Stomach smooth muscle (tissue), 2 donors: Measurements from ENCODE around the gene ZBED4.

Experiments used
- H3K27ac ChIP-seq: one replicate; pipeline ENCODE4 v1.7.0; 2013; ENCODE audit warnings: mild to moderate bottlenecking, low read length, inconsistent platforms
- H3K27me3 ChIP-seq, 2 donors: one replicate each; pipeline ENCODE4 v1.7.0; 2013; ENCODE audit warnings: low read length in 2 of 2; ENCODE audit not compliant: insufficient read depth in 2 of 2, control insufficient read depth in 1 of 2
- H3K36me3 ChIP-seq, 2 donors: one replicate each; pipeline ENCODE4 v1.7.0; 2013; ENCODE audit warnings: low read length in 2 of 2; ENCODE audit not compliant: control insufficient read depth in 2 of 2, insufficient read depth in 2 of 2
- H3K4me1 ChIP-seq: one replicate; pipeline ENCODE4 v1.7.0; 2013; ENCODE audit warnings: low read length; ENCODE audit not compliant: control insufficient read depth, insufficient read depth
- H3K4me3 ChIP-seq, 2 donors: one replicate each; pipeline ENCODE4 v1.7.0; 2013; ENCODE audit warnings: low read length in 2 of 2
- H3K9ac ChIP-seq, 2 donors: one replicate each; pipeline ENCODE4 v1.7.0; 2013; ENCODE audit warnings: low read length in 2 of 2, mild to moderate bottlenecking in 1 of 2
- H3K9me3 ChIP-seq, 2 donors: one replicate each; pipeline ENCODE4 v1.7.0; 2013; ENCODE audit warnings: low read length in 2 of 2; ENCODE audit not compliant: control insufficient read depth in 2 of 2
- donor health status: healthy.
- donor health status: Pancreatic carcinoma.

ZBED4 gene

GRCh38 chr22:49884503-49885260, 31.0 kb downstream of the ZBED4 start:
- Histone ChIP-seq H3K4me3 (no peak overlapping the region), H3K4me1 (no peaks in the 10 kb centered on the region), H3K9me3 (peaks cover 0 to 4% of the 10 kb centered on the region in 2 donors), H3K27me3 (no peaks in the 10 kb centered on the region), H3K36me3 (peaks cover 10 to 21% of the 10 kb centered on the region in 2 donors), H3K9ac (no peak overlapping the region), H3K27ac (no peak overlapping the region)

GRCh38 chr22:49885281-49885680, 31.6 kb downstream of the ZBED4 start:
- H3K9me3 ChIP-seq = peaks cover 0 to 2% of the 10 kb centered on the region in 2 donors
- H3K4me1 ChIP-seq = no peaks in the 10 kb centered on the region
- H3K36me3 ChIP-seq = peaks cover 10 to 21% of the 10 kb centered on the region in 2 donors
- no peak overlapping the region for H3K27ac ChIP-seq
- H3K9ac ChIP-seq = no peak overlapping the region
- H3K4me3 ChIP-seq = no peak overlapping the region
- no peaks in the 10 kb centered on the region for H3K27me3 ChIP-seq

- peaks cover 10 to 21% of the 10 kb centered on the region in 2 donors for H3K36me3 ChIP-seq
- H3K4me3 ChIP-seq = no peak overlapping the region
- H3K9me3 ChIP-seq = no peaks in the 10 kb centered on the region
- no peaks in the 10 kb centered on the region for H3K27me3 ChIP-seq
- H3K4me1 ChIP-seq = no peaks in the 10 kb centered on the region
- no peak overlapping the region for H3K27ac ChIP-seq
- H3K9ac ChIP-seq = no peak overlapping the region
Measured at GRCh38 chr22:49885881-49886280, 32.2 kb downstream of the ZBED4 start.

GRCh38 chr22:49886346-49887063, 32.9 kb downstream of the ZBED4 start:
- Histone ChIP-seq H3K27ac (no peak overlapping the region), H3K27me3 (no peaks in the 10 kb centered on the region), H3K9ac (no peak overlapping the region), H3K4me3 (no peak overlapping the region), H3K4me1 (no peaks in the 10 kb centered on the region), H3K9me3 (no peaks in the 10 kb centered on the region), H3K36me3 (peaks cover 10 to 24% of the 10 kb centered on the region in 2 donors)

- peaks cover 10 to 24% of the 10 kb centered on the region in 2 donors for H3K36me3 ChIP-seq
Measured at GRCh38 chr22:49887064-49887451, 33.4 kb downstream of the ZBED4 start.

GRCh38 chr22:49887702-49888101, 34.1 kb downstream of the ZBED4 start:
- no peaks in the 10 kb centered on the region for H3K4me1 ChIP-seq

More at GRCh38 chr22:49887064-49887451, 33.4 kb downstream of the ZBED4 start:
- no peaks in the 10 kb centered on the region for H3K4me1 ChIP-seq
- no peak overlapping the region for H3K9ac ChIP-seq
- no peaks in the 10 kb centered on the region for H3K27me3 ChIP-seq
- no peak overlapping the region for H3K4me3 ChIP-seq
- no peaks in the 10 kb centered on the region for H3K9me3 ChIP-seq
- no peak overlapping the region for H3K27ac ChIP-seq

GRCh38 chr22:49889071-49889470, 35.4 kb downstream of the ZBED4 start:
- Histone ChIP-seq H3K4me3 (no peak overlapping the region), H3K4me1 (no peaks in the 10 kb centered on the region), H3K27ac (no peak overlapping the region), H3K36me3 (peaks cover 12 to 28% of the 10 kb centered on the region in 2 donors), H3K27me3 (no peaks in the 10 kb centered on the region), H3K9ac (no peak overlapping the region), H3K9me3 (no peaks in the 10 kb centered on the region)

More at GRCh38 chr22:49887702-49888101, 34.1 kb downstream of the ZBED4 start:
- H3K4me3 ChIP-seq = no peak overlapping the region
- H3K9me3 ChIP-seq = no peaks in the 10 kb centered on the region
- H3K9ac ChIP-seq = no peak overlapping the region
- H3K27ac ChIP-seq = no peak overlapping the region
- H3K27me3 ChIP-seq = no peaks in the 10 kb centered on the region
- peaks cover 12 to 28% of the 10 kb centered on the region in 2 donors for H3K36me3 ChIP-seq

- no peak overlapping the region for H3K4me3 ChIP-seq
- peaks cover 2 to 12% of the 10 kb centered on the region in 2 donors for H3K36me3 ChIP-seq
- H3K9ac ChIP-seq = no peak overlapping the region
- H3K4me1 ChIP-seq = no peaks in the 10 kb centered on the region
- H3K9me3 ChIP-seq = peaks cover 0 to 8% of the 10 kb centered on the region in 2 donors
- H3K27me3 ChIP-seq = no peaks in the 10 kb centered on the region
- no peak overlapping the region for H3K27ac ChIP-seq
Measured at GRCh38 chr22:49892226-49892899, 38.7 kb downstream of the ZBED4 start.

GRCh38 chr22:49893025-49893424, 39.4 kb downstream of the ZBED4 start:
- H3K4me3 ChIP-seq = no peak overlapping the region
- peaks cover 2 to 9% of the 10 kb centered on the region in 2 donors for H3K36me3 ChIP-seq
- peaks cover 0 to 8% of the 10 kb centered on the region in 2 donors for H3K9me3 ChIP-seq
- no peak overlapping the region for H3K9ac ChIP-seq
- H3K27me3 ChIP-seq = no peaks in the 10 kb centered on the region
- no peak overlapping the region for H3K27ac ChIP-seq
- H3K4me1 ChIP-seq = no peaks in the 10 kb centered on the region

GRCh38 chr22:49894322-49895054, 40.8 kb downstream of the ZBED4 start:
- H3K27ac ChIP-seq = no peak overlapping the region
- H3K27me3 ChIP-seq = no peaks in the 10 kb centered on the region
- H3K36me3 ChIP-seq = peaks cover 2 to 6% of the 10 kb centered on the region in 2 donors
- H3K4me1 ChIP-seq = no peaks in the 10 kb centered on the region
- H3K9ac ChIP-seq = no peak overlapping the region
- H3K4me3 ChIP-seq = no peak overlapping the region
- H3K9me3 ChIP-seq = peaks cover 0 to 8% of the 10 kb centered on the region in 2 donors
